HepG2 (cell line): ENCODE data around the gene AFF1. TPM values are rescaled to one million over a fixed set of nuclear protein-coding genes. Genes with fewer than 3 reads are reported as not detected.
"Not testable (repeated sequence)": the region's sequence is repeated elsewhere in the genome, so short reads cannot be mapped to it uniquely, and the experiment has no call there.

Experiments used
- ATAC-seq: fragments of 200-7000 bp; cut with Tn5 transposase; 3 replicates; pipeline ENCODE4 v1.9.1; 2020; ENCODE audit warnings: mild to moderate bottlenecking, moderate library complexity
- BruUV-seq: library from RNA; stranded (reverse); fragments of 400-500 nt; replicated peaks from 2 replicates; lab custom pipeline; 2021; lab: Mats Ljungman, UMichigan
- CTCF ChIA-PET: fragments of 300-600 bp; formaldehyde crosslinking; extraction: SDS; loops from one replicate; lab custom pipeline; 2021; ENCODE audit warnings: low total read pairs, inconsistent platforms, low intra/inter-chr PET ratio; lab: Yijun Ruan, JAX
- POLR2A ChIA-PET: fragments of 350-600 bp; sonication (Branson Sonifier 250); formaldehyde crosslinking; loops from one replicate; lab custom pipeline; 2020; ENCODE audit warnings: antibody characterized with exemption, inconsistent platforms; lab: Yijun Ruan, JAX
- DNase-seq: peaks from one replicate; pipeline ENCODE4 v3.0.0-alpha.2; 2015; ENCODE audit warnings: low spot score
- FAIRE-seq: peaks from 3 replicates; lab custom pipeline; 2011; peaks lifted over from hg19 to GRCh38; lab: Jason Lieb, UNC
- H2AFZ ChIP-seq: one replicate; pipeline ENCODE4 v1.6.1; 2011; ENCODE audit warnings: low read length, inconsistent platforms
- H3K27ac ChIP-seq: fragments of 300-600 bp; 3 replicates; pipeline ENCODE4 v1.8.0; 2011; ENCODE audit warnings: mixed run types, mild to moderate bottlenecking, mixed read lengths, low read length, inconsistent platforms; ENCODE audit not compliant: insufficient read depth; ENCODE audit errors: extremely low read length
- H3K27me3 ChIP-seq, 2 experiments: fragments of 200-600 bp in 1 of 2; 2 replicates in 1 of 2; 3 replicates in 1 of 2; pipeline versions ENCODE4 v1.6.0 to v1.8.0; 2011; ENCODE audit warnings: low read length in 2 of 2, mild to moderate bottlenecking in 2 of 2, moderate library complexity in 2 of 2, inconsistent platforms in 1 of 2; ENCODE audit not compliant: insufficient read depth in 2 of 2, control insufficient read depth in 1 of 2
- H3K36me3 ChIP-seq, 2 experiments: fragments of 200-600 bp in 1 of 2; replicated peaks in 1 of 2; 2 replicates in 1 of 2; 3 replicates in 1 of 2; pipeline versions ENCODE4 v1.5.1 to v1.8.0; 2011; ENCODE audit warnings: low read length in 2 of 2, inconsistent platforms in 1 of 2; ENCODE audit not compliant: insufficient read depth in 2 of 2, control insufficient read depth in 1 of 2
- H3K4me1 ChIP-seq: 2 replicates; pipeline ENCODE4 v1.5.1; 2012; ENCODE audit warnings: low read length, inconsistent platforms; ENCODE audit not compliant: insufficient read depth
- H3K4me2 ChIP-seq: 2 replicates; pipeline ENCODE4 v1.6.0; 2011; ENCODE audit warnings: low read depth, low read length, inconsistent platforms
- H3K4me3 ChIP-seq, 3 experiments: fragments of 200-600 bp in 1 of 3; sonication (generic), shearing (Covaris generic) in 1 of 3; replicated peaks in 1 of 3; 2 replicates each; pipeline ENCODE4 v1.5.1; 2011 to 2016; ENCODE audit warnings: low read length in 3 of 3, inconsistent platforms in 2 of 3, low read depth in 2 of 3, mild to moderate bottlenecking in 2 of 3, control low read depth in 1 of 3, mixed read lengths in 1 of 3; ENCODE audit not compliant: insufficient read depth in 1 of 3
- H3K79me2 ChIP-seq: one replicate; pipeline ENCODE4 v1.6.1; 2011; ENCODE audit warnings: low read length, inconsistent platforms; ENCODE audit not compliant: insufficient read depth
- H3K9ac ChIP-seq: 2 replicates; pipeline ENCODE4 v1.6.0; 2011; ENCODE audit warnings: mild to moderate bottlenecking, low read depth, low read length, inconsistent platforms; ENCODE audit not compliant: insufficient read depth
- H3K9me3 ChIP-seq: 2 replicates; pipeline ENCODE4 v1.5.1; 2012; ENCODE audit warnings: mild to moderate bottlenecking, low read length
- H4K20me1 ChIP-seq: 2 replicates; pipeline ENCODE4 v1.6.0; 2011; ENCODE audit warnings: inconsistent platforms, mild to moderate bottlenecking, low read length, moderate library complexity; ENCODE audit not compliant: insufficient read depth
- HNF4A ChIP-seq: sonication (generic); formaldehyde crosslinking; IDR thresholded peaks from 2 replicates; pipeline ENCODE4 v1.4.0; 2020; ENCODE audit warnings: missing genetic modification reagents
- POLR2G ChIP-seq: fragments of 200-400 bp; formaldehyde crosslinking; IDR thresholded peaks from 2 replicates; pipeline ENCODE4 v1.6.1; 2018; ENCODE audit warnings: mild to moderate bottlenecking, low read depth, low read length, moderate library complexity
- WGBS: methylation state at CpG from one replicate; pipeline ENCODE4 v1.1.6; 2017; ENCODE audit warnings: low lambda C conversion rate; 5-methylcytosine and 5-hydroxymethylcytosine counted together
- in situ Hi-C: cut with HindIII; loops from 2 replicates; pipeline ENCODE4 v1.10.0; 2017; ENCODE audit warnings: low pct_unique_long_range_greater_than_20kb; ENCODE audit not compliant: extremely low pct_ligation_motif_present
- intact Hi-C: fragments of 100-400 bp; cut with micrococcal nuclease; formaldehyde crosslinking; loops from one replicate; pipeline ENCODE4 v1.10.0; 2022; ENCODE audit not compliant: unreplicated experiment
- polyA plus RNA-seq, 8 experiments: library from polyadenylated mRNA; depleted of rRNA in 3 of 8; stranded (reverse) in 7 of 8; unstranded in 1 of 8; fragments of >200 nt; fragmentation: Illumina TruSeq in 4 of 8; extraction: Trizol in 4 of 8; gene quantifications; 2 replicates each; pipeline versions ENCODE4 v1.2.1 to v1.2.3, GENCODE V29; 2011 to 2016; ENCODE audit warnings: low read depth in 4 of 8, missing spikeins in 1 of 8, mixed read lengths in 1 of 8; ENCODE audit not compliant: insufficient read depth in 1 of 8
- total RNA-seq, 5 experiments: library from RNA; depleted of rRNA; stranded (reverse); fragments of >200 nt; fragmentation: Illumina TruSeq; extraction: Trizol; gene quantifications; 2 replicates each; pipeline ENCODE4 v1.2.3, GENCODE V29; 2016; ENCODE audit warnings: low read depth in 1 of 5
- TF ChIP-seq, protein P1 (sequence below): sonication (generic); formaldehyde crosslinking; IDR thresholded peaks from 2 replicates; pipeline ENCODE4 v1.5.0; 2020; ENCODE audit warnings: mild to moderate bottlenecking, low read depth, missing genetic modification reagents, borderline replicate concordance

AFF1 gene
- total and polyA plus RNA-seq, 2 of the 13 experiments (the other 11 are each of a cell fraction or from before 2014, with no cell fraction given), result 15.5 to 15.9 TPM

DNA sequence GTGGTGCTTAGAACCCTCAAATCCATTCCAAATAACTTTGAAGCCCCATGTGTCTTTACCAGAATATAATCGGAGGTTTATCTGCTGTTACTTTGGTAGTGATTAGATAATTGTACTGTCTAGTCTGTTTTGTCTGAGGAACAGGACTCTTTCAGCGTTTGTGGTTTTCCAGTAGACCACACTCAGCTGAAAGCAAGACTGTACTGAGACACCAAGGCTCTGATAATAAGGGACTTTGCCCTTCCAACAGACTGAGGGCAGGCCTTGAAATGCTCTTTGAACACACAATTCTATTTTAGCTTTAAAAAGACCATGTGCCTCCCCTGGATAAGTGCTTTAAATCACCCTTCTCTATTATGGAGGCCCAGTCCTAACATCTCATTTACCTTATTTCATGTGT is 209.5 kb downstream of the AFF1 start:
- DNase-seq (no peak), FAIRE-seq (no peak), ATAC-seq (peak; percentile 36)
- Histone ChIP-seq H2AFZ (no peak overlapping the region), H3K9me3 (no peaks in the 10 kb centered on the region), H3K27me3 (no peaks in the 10 kb centered on the region), H4K20me1 (no peaks in the 10 kb centered on the region; the same call in 1 of the 2 replicates), H3K4me3 (no peak overlapping the region), H3K79me2 (no peaks in the 10 kb centered on the region), H3K4me2 (no peak overlapping the region), H3K9ac (no peak overlapping the region), H3K36me3 (peaks cover 0 to 14% of the 10 kb centered on the region in 2 experiments; a peak in 3 of 5 replicates), H3K4me1 (peaks cover 14% of the 10 kb centered on the region), H3K27ac (no peak overlapping the region)
- intact Hi-C loops (no loop called here), in situ Hi-C loops (loop anchor here (25.0 kb wide), 1 partner anchor 318 kb away; no protein-coding TSS in a partner anchor)
- ChIA-PET CTCF (no interaction called here), POLR2A (no interaction called here)
- 27% methylated on average over 2 of the region's 2 CpGs for WGBS
- BruUV-seq, result no TSS peak
- TF ChIP-seq HNF4A (CRISPR knock-in tag), result peak; percentile 41
- TF ChIP-seq, protein P1, sequence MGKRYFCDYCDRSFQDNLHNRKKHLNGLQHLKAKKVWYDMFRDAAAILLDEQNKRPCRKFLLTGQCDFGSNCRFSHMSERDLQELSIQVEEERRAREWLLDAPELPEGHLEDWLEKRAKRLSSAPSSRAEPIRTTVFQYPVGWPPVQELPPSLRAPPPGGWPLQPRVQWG, result no peak

DNA sequence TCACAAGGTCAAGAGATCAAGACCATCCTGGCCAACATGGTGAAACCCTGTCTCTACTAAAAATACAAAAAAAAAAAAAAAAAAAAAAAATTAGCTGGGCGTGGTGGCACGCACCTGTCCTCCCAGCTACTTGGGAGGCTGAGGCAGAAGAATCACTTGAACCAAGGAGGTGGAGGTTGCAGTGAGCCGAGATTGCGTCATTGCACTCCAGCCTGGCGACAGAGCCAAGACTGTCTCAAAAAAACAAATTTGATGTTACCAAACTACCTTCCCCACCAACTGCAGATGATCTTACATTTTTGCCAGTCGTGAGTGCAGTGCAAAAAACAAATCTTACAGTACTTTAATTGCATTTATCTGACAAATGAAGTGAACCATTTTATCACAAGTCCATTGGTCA is 211.1 kb downstream of the AFF1 start:
- H2AFZ ChIP-seq, result not testable (repeated sequence)

More for the DNA sequence above, 211.1 kb downstream of the AFF1 start:
- H3K9ac ChIP-seq, DNase-seq, H3K4me3 ChIP-seq, H3K4me2 ChIP-seq, H3K27ac ChIP-seq, H4K20me1 ChIP-seq, intact Hi-C loops, CTCF ChIA-PET, FAIRE-seq, H3K27me3 ChIP-seq, ATAC-seq, H3K79me2 ChIP-seq, BruUV-seq, H3K9me3 ChIP-seq, POLR2A ChIA-PET: not testable (repeated sequence)
- 0 out of 2 replicates have a peak, but pooled peaks have one; percentile 17 for TF ChIP-seq POLR2G
- in situ Hi-C loops, result loop anchor here (25.0 kb wide), 1 partner anchor 316 kb away; no protein-coding TSS in a partner anchor
- H3K4me1 ChIP-seq, result peaks cover 14% of the 10 kb centered on the region
- WGBS, result 100% methylated on average over 6 of the region's 6 CpGs
- H3K36me3 ChIP-seq, result peaks cover 0 to 10% of the 10 kb centered on the region in 2 experiments; a peak in 1 of 5 replicates
